Measurements from ENCODE around the gene FBLN2. TPM values are rescaled to one million over a fixed set of nuclear protein-coding genes. Genes with fewer than 3 reads are reported as not detected.
"Not testable (repeated sequence)": the region's sequence is repeated elsewhere in the genome, so short reads cannot be mapped to it uniquely, and the experiment has no call there.

FBLN2 gene
- polyA plus RNA-seq, 1 of the 3 experiments (the other 2 are of a cell fraction): 5.2 TPM

- TF ChIP-seq CTCF (IDR thresholded peaks at IDR 0.05) (no peak), CHD2 (IDR thresholded peaks at IDR 0.05; ENCODE audit: low read length, partially characterized antibody) (no peak), RCOR1 (IDR thresholded peaks at IDR 0.05; ENCODE audit: low read length) (no peak), MAX (IDR thresholded peaks at IDR 0.05; ENCODE audit: low read depth) (no peak), GATA2 (CRISPR knock-in tag; IDR thresholded peaks at IDR 0.05) (no peak), EP300 (IDR thresholded peaks at IDR 0.05; ENCODE audit: borderline replicate concordance in 1 of 2, low read depth in 1 of 2, low read length in 1 of 2) (no peak)
These were observed 12.5 kb downstream of the FBLN2 start (continued) for GRCh38 chr3:13561376-13561775.

GRCh38 chr3:13561967-13562366 is 13.0 kb downstream of the FBLN2 start:
- no peaks in the 10 kb centered on the region for H3K36me3 ChIP-seq (replicated peaks in 1 of 2; ENCODE audit: control insufficient read depth in 1 of 2, insufficient read depth in 2 of 2, low read length in 1 of 2)
- H2AFZ ChIP-seq (ENCODE audit: low read depth): no peak overlapping the region
- no peaks in the 10 kb centered on the region for H3K79me2 ChIP-seq (ENCODE audit: insufficient read depth)
- H3K9ac ChIP-seq: no peak overlapping the region
- no peaks in the 10 kb centered on the region for H3K27me3 ChIP-seq (ENCODE audit: insufficient read depth)
- WGBS (ENCODE audit: low lambda C conversion rate): 74% methylated on average over 4 of the region's 4 CpGs
- TF ChIP-seq RCOR1 (IDR thresholded peaks at IDR 0.05; ENCODE audit: low read length) (no peak), POLR2AphosphoS5 (IDR thresholded peaks at IDR 0.05; ENCODE audit: low read depth, low read length) (no peak), RAD21 (IDR thresholded peaks at IDR 0.05; ENCODE audit: low read length) (no peak)
- no peaks in the 10 kb centered on the region for H3K9me3 ChIP-seq
- H3K4me1 ChIP-seq (ENCODE audit: control insufficient read depth in 1 of 2, insufficient read depth in 2 of 2, low read depth in 1 of 2, low read length in 1 of 2): peaks cover 0 to 57% of the 10 kb centered on the region in 2 experiments; a peak in 2 of 4 replicates
- no peaks in the 10 kb centered on the region for H4K20me1 ChIP-seq (ENCODE audit: insufficient read depth)
- no peak for DNase-seq
- ChIA-PET CTCF (interaction anchor here (6.3 kb wide), 1 partner anchor 87 kb away, joined by 39 read pairs; no protein-coding TSS in a partner anchor), POLR2A (no interaction called here)
- H3K27ac ChIP-seq (ENCODE audit: low read depth in 2 of 2, low read length in 1 of 2): no peak overlapping the region
- H3K9me2 ChIP-seq: no peaks in the 10 kb centered on the region
- H3K4me2 ChIP-seq: no peak overlapping the region
- no peaks in the 10 kb centered on the region for H3F3A ChIP-seq (replicated peaks; ENCODE audit: insufficient read depth)
- H3K4me3 ChIP-seq (ENCODE audit: low read depth in 2 of 2, low read length in 1 of 2): no peak overlapping the region

GRCh38 chr3:13562421-13562820 is 13.5 kb downstream of the FBLN2 start:
- H3K27me3 ChIP-seq (ENCODE audit: insufficient read depth); H3K4me3 ChIP-seq (ENCODE audit: low read depth in 2 of 2, low read length in 1 of 2); H3K9me2 ChIP-seq; DNase-seq; H3K9ac ChIP-seq; H3K27ac ChIP-seq (ENCODE audit: low read depth in 2 of 2, low read length in 1 of 2); H3K4me2 ChIP-seq; H3K79me2 ChIP-seq (ENCODE audit: insufficient read depth); POLR2A ChIA-PET; H4K20me1 ChIP-seq (ENCODE audit: insufficient read depth); H3F3A ChIP-seq (replicated peaks; ENCODE audit: insufficient read depth); H3K9me3 ChIP-seq; H3K36me3 ChIP-seq (replicated peaks in 1 of 2; ENCODE audit: control insufficient read depth in 1 of 2, insufficient read depth in 2 of 2, low read length in 1 of 2); H2AFZ ChIP-seq (ENCODE audit: low read depth): not testable (repeated sequence)
- 79% methylated on average over 9 of the region's 9 CpGs for WGBS (ENCODE audit: low lambda C conversion rate)
- peaks cover 0 to 58% of the 10 kb centered on the region in 2 experiments; a peak in 2 of 4 replicates for H3K4me1 ChIP-seq (ENCODE audit: control insufficient read depth in 1 of 2, insufficient read depth in 2 of 2, low read depth in 1 of 2, low read length in 1 of 2)
- CTCF ChIA-PET: interaction anchor here (6.3 kb wide), 1 partner anchor 87 kb away, joined by 39 read pairs; no protein-coding TSS in a partner anchor

All from SK-N-SH (cell line).